Neuronal stem cell (in vitro differentiated cells): ENCODE results near the gene SPATS2.
"Not testable (repeated sequence)": the region's sequence is repeated elsewhere in the genome, so short reads cannot be mapped to it uniquely, and the experiment has no call there.

Source experiments
- DNase-seq: peaks from one replicate; pipeline ENCODE4 v3.0.0-alpha.2; 2013; ENCODE audit warnings: low spot score
- H2AFZ ChIP-seq: one replicate; pipeline ENCODE4 v1.6.1; 2013; ENCODE audit warnings: mild to moderate bottlenecking, low read length, inconsistent platforms
- H2AK5ac ChIP-seq: 2 replicates; pipeline ENCODE4 v1.6.1; 2013; ENCODE audit warnings: low read depth, mild to moderate bottlenecking, inconsistent platforms, low read length, moderate library complexity, mixed read lengths
- H2BK120ac ChIP-seq: 2 replicates; pipeline ENCODE4 v1.6.1; 2013; ENCODE audit warnings: low read depth, mild to moderate bottlenecking, inconsistent platforms, low read length, moderate library complexity, mixed read lengths
- H2BK12ac ChIP-seq: one replicate; pipeline ENCODE4 v1.6.1; 2013; ENCODE audit warnings: low read length, inconsistent platforms
- H2BK15ac ChIP-seq: 2 replicates; pipeline ENCODE4 v1.6.1; 2013; ENCODE audit warnings: mild to moderate bottlenecking, low read length, inconsistent platforms, mixed read lengths
- H2BK5ac ChIP-seq: one replicate; pipeline ENCODE4 v1.6.1; 2013; ENCODE audit warnings: inconsistent platforms, mild to moderate bottlenecking, low read length, moderate library complexity
- H3K14ac ChIP-seq: one replicate; pipeline ENCODE4 v1.6.1; 2013; ENCODE audit warnings: low read length, inconsistent platforms
- H3K18ac ChIP-seq: 2 replicates; pipeline ENCODE4 v1.6.1; 2013; ENCODE audit warnings: low read length, inconsistent platforms
- H3K23ac ChIP-seq: 2 replicates; pipeline ENCODE4 v1.6.1; 2013; ENCODE audit warnings: low read depth, mild to moderate bottlenecking, mixed read lengths, low read length, inconsistent platforms; ENCODE audit not compliant: poor library complexity
- H3K27ac ChIP-seq: replicated peaks from 3 replicates; pipeline ENCODE4 v1.5.1; 2013; ENCODE audit warnings: low read length, inconsistent platforms
- H3K27me3 ChIP-seq, 3 experiments: 2 replicates each; pipeline ENCODE4 v1.6.1; 2013; ENCODE audit warnings: low read length in 3 of 3, mild to moderate bottlenecking in 2 of 3, inconsistent platforms in 1 of 3, low read depth in 1 of 3, mixed read lengths in 1 of 3, moderate library complexity in 1 of 3; ENCODE audit not compliant: control insufficient read depth in 3 of 3, insufficient read depth in 3 of 3
- H3K36me3 ChIP-seq, 2 donors: replicated peaks in 1 of 2; 2 replicates each; pipeline ENCODE4 v1.6.1; 2013; ENCODE audit warnings: low read length in 2 of 2; ENCODE audit not compliant: control insufficient read depth in 2 of 2, insufficient read depth in 2 of 2
- H3K4ac ChIP-seq: 2 replicates; pipeline ENCODE4 v1.6.1; 2013; ENCODE audit warnings: inconsistent platforms, mild to moderate bottlenecking, low read length, moderate library complexity
- H3K4me1 ChIP-seq, 2 donors: 1 replicate in 1 of 2; 2 replicates in 1 of 2; pipeline ENCODE4 v1.6.1; 2013; ENCODE audit warnings: low read length in 2 of 2, low read depth in 1 of 2; ENCODE audit not compliant: control insufficient read depth in 2 of 2, insufficient read depth in 1 of 2
- H3K4me2 ChIP-seq: one replicate; pipeline ENCODE4 v1.6.1; 2013; ENCODE audit warnings: mild to moderate bottlenecking, low read length, inconsistent platforms; ENCODE audit not compliant: insufficient read depth, poor library complexity, severe bottlenecking
- H3K4me3 ChIP-seq, 2 donors: 2 replicates each; pipeline ENCODE4 v1.5.1; 2013; ENCODE audit warnings: low read length in 2 of 2, mild to moderate bottlenecking in 2 of 2, inconsistent platforms in 1 of 2, moderate library complexity in 1 of 2
- H3K79me1 ChIP-seq: one replicate; pipeline ENCODE4 v1.6.1; 2013; ENCODE audit warnings: low read depth, mild to moderate bottlenecking, inconsistent platforms, low read length, moderate library complexity
- H3K9ac ChIP-seq: one replicate; pipeline ENCODE4 v1.6.1; 2013; ENCODE audit warnings: mild to moderate bottlenecking, low read depth, low read length, inconsistent platforms; ENCODE audit not compliant: poor library complexity
- H3K9me3 ChIP-seq, 2 donors: replicated peaks in 1 of 2; 2 replicates each; pipeline versions ENCODE3 to v1.6.1; 2013; ENCODE audit warnings: low read length in 2 of 2, mild to moderate bottlenecking in 2 of 2, inconsistent platforms in 1 of 2, low read depth in 1 of 2, mixed read lengths in 1 of 2, moderate library complexity in 1 of 2; ENCODE audit not compliant: control insufficient read depth in 2 of 2, insufficient read depth in 1 of 2
- H4K8ac ChIP-seq: one replicate; pipeline ENCODE4 v1.6.1; 2013; ENCODE audit warnings: low read depth, mild to moderate bottlenecking, inconsistent platforms, low read length, moderate library complexity
- H4K91ac ChIP-seq: one replicate; pipeline ENCODE4 v1.6.1; 2013; ENCODE audit warnings: low read length, low read depth, mild to moderate bottlenecking, inconsistent platforms; ENCODE audit not compliant: poor library complexity
- WGBS, 2 donors: extraction: QIAGEN DNeasy Blood & Tissue Kit; methylation state at CpG; one replicate each; pipeline ENCODE4 v1.1.7; 2013; ENCODE audit warnings: missing lambda C conversion rate in 2 of 2, mixed read lengths in 1 of 2; ENCODE audit not compliant: insufficient read length in 2 of 2, insufficient replicate concordance in 1 of 2; ENCODE audit errors: extremely low coverage in 2 of 2; 5-methylcytosine and 5-hydroxymethylcytosine counted together

The SPATS2 gene

DNA sequence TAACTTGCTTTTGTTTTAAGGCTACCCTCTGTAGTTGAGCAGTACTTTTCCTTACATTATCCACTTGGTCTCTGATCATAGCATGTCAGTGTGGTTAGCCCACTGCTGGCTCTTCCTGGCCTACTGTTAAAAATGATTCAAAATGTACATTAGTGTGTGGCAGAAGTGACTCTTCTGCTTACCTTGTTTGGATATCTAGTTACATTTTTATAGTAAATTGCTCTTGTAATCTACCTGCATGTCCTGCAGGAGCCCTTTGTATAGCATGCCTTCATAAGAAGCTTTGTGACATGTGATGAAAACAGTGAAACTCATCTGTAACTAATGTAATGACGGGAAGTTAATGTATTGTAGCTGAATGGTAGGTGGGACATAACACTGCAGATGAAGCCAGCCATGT, 8.1 kb downstream of the SPATS2 start:
- Histone ChIP-seq H3K4me1 (no peaks in the 10 kb centered on the region), H2BK12ac (no peak overlapping the region), H3K36me3 (peaks cover 0 to 28% of the 10 kb centered on the region in 2 donors), H4K91ac (no peak overlapping the region), H3K9ac (no peak overlapping the region), H3K4me2 (no peak overlapping the region), H2BK120ac (no peak overlapping the region), H2BK5ac (no peak overlapping the region), H2AK5ac (no peak overlapping the region), H3K4ac (no peak overlapping the region), H3K23ac (no peak overlapping the region), H3K27ac (no peak overlapping the region), H4K8ac (no peak overlapping the region), H3K27me3 (no peaks in the 10 kb centered on the region), H3K79me1 (peaks cover 4% of the 10 kb centered on the region), H2AFZ (no peak overlapping the region), H3K9me3 (no peaks in the 10 kb centered on the region), H3K14ac (no peak overlapping the region), H3K4me3 (no peak overlapping the region), H3K18ac (no peak overlapping the region), H2BK15ac (no peak overlapping the region)
- no peak for DNase-seq
- WGBS, 2 donors: no CpG with 5 or more reads among the region's 1 CpG

DNA sequence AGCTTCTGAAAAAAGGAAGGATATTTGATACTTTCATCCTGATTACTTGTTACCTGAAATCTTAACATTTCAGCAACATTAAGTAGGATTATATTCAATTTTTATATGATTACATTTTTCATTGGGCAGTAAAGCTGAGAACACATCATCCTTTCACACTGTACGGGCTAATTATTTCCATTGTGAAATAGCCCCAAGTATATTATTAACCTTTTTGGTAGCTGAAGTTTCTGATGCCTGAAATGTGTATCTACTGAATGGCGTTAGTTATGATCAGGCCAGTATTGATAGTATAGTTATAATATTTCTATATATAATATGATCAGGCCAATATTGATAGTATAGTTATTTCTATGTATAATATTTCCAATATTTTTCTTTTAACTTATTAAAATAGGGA, 10.1 kb downstream of the SPATS2 start:
- H3K27me3 ChIP-seq: no peaks in the 10 kb centered on the region
- no peaks in the 10 kb centered on the region for H3K4me1 ChIP-seq
- no peak overlapping the region for H3K9ac ChIP-seq
- no peak overlapping the region for H2AK5ac ChIP-seq
- H2BK5ac ChIP-seq: no peak overlapping the region
- peaks cover 0 to 15% of the 10 kb centered on the region in 2 donors for H3K36me3 ChIP-seq
- H3K4me3 ChIP-seq: no peak overlapping the region
- H4K8ac ChIP-seq: no peak overlapping the region
- no peak overlapping the region for H2BK12ac ChIP-seq
- no peak overlapping the region for H3K27ac ChIP-seq
- no CpG with 5 or more reads among the region's 2 CpGs for WGBS, 2 donors
- H4K91ac ChIP-seq: no peak overlapping the region
- H2AFZ ChIP-seq: no peak overlapping the region
- no peak overlapping the region for H3K4ac ChIP-seq
- peaks cover 2% of the 10 kb centered on the region for H3K79me1 ChIP-seq
- no peak overlapping the region for H3K4me2 ChIP-seq
- no peaks in the 10 kb centered on the region for H3K9me3 ChIP-seq
- H3K14ac ChIP-seq: no peak overlapping the region
- H3K18ac ChIP-seq: no peak overlapping the region
- no peak for DNase-seq
- H2BK15ac ChIP-seq: no peak overlapping the region
- no peak overlapping the region for H3K23ac ChIP-seq
- H2BK120ac ChIP-seq: no peak overlapping the region

DNA sequence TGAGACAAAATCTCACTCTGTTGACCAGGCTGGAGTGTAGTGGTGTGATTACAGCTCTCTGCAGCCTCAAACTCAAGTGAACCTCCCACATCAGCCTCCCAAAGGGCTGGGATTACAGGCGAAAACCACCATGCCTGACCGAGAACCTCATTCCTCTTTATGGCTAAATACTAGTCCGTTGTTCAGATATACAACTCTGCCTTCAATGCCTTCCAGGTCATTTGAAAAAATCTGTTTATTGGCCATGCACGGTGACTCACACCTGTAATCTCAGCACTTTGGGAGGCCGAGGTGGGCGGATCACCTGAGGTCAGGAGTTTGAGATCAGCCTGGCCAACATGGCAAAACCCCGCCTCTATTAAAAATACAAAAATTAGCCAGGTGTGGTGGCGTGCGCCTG, 12.9 kb downstream of the SPATS2 start:
- not testable (repeated sequence) for H3K4me1 ChIP-seq, H2BK120ac ChIP-seq, H3K18ac ChIP-seq, H2AK5ac ChIP-seq, H3K4ac ChIP-seq, H4K91ac ChIP-seq, H2BK15ac ChIP-seq, H3K4me3 ChIP-seq, H2BK5ac ChIP-seq, H3K23ac ChIP-seq, H3K36me3 ChIP-seq, H3K27me3 ChIP-seq, H3K4me2 ChIP-seq, H2AFZ ChIP-seq, H4K8ac ChIP-seq, H3K79me1 ChIP-seq, H3K27ac ChIP-seq, H3K9me3 ChIP-seq, H3K14ac ChIP-seq, H3K9ac ChIP-seq, H2BK12ac ChIP-seq, DNase-seq
- WGBS, 2 donors: no CpG with 5 or more reads among the region's 9 CpGs

DNA sequence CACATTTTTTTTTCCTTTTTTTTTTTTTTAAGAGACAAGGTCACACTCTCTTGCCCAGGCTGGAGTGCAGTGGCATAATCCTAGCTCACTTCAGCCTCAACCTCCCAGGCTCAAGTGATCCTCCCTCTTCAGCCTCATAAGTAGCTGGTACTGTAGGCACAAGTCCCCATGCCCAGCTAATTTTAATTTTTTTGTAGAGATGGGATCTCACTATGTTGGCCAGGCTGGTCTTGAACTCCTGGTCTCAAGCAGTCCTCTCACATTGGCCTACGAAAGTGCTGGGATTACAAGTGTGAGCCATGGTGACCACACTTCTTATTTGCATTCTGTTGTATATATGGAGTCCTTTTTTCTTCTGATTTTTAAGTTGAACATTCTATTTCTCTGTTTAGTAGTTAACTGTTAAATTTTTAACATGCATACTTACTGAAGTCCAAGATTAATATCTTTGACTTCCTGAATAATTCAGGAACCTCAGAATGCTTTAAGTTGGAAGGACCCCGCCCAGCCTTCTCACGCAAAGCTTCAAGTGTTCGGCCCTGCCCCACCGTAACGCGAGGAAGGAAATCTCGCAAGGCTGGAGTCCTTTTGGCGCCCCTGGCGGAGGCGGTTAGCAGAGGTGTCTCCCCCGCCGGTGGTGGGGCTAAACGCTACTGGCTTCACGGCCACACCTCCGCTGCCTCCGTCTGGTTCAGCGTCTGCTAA, 21.6 kb downstream of the SPATS2 start:
- Histone ChIP-seq H2AK5ac (no peak overlapping the region), H2AFZ (no peak overlapping the region), H3K4me1 (peaks cover 0 to 4% of the 10 kb centered on the region in 2 donors), H3K4me3 (no peak overlapping the region), H3K9me3 (no peaks in the 10 kb centered on the region), H3K4me2 (no peak overlapping the region), H3K23ac (no peak overlapping the region), H3K36me3 (peaks cover 2 to 18% of the 10 kb centered on the region in 2 donors), H3K79me1 (peaks cover 2% of the 10 kb centered on the region), H3K27me3 (no peaks in the 10 kb centered on the region), H2BK12ac (no peak overlapping the region), H2BK120ac (no peak overlapping the region), H3K18ac (no peak overlapping the region), H4K8ac (no peak overlapping the region), H4K91ac (no peak overlapping the region), H2BK15ac (no peak overlapping the region), H3K9ac (no peak overlapping the region), H3K14ac (no peak overlapping the region), H3K27ac (no peak overlapping the region), H3K4ac (no peak overlapping the region), H2BK5ac (no peak overlapping the region)
- no CpG with 5 or more reads among the region's 18 CpGs for whole genome bisulfite sequencing, 2 donors
- peak; percentile 41 for DNase-seq
